WI38 (cell line): ENCODE measurements around the gene SPDYC.
A peak's percentile ranks its signal among the peaks of the same experiment; 100 is the strongest.

Experiments used
- H3K4me3 ChIP-seq: 2 replicates; pipeline ENCODE4 v1.5.1; 2011; ENCODE audit warnings: low read depth, mild to moderate bottlenecking, control low read depth, low read length
- CTCF ChIP-seq: IDR thresholded peaks from 2 replicates; pipeline ENCODE4 v1.5.1; 2012; ENCODE audit warnings: low read depth, mild to moderate bottlenecking, control low read depth, low read length

SPDYC gene

GRCh38 chr11:65170058-65170534 is at the start of gene SPDYC:
TSS of gene SPDYC (plus strand) at chr11:65170233. CDS start at chr11:65171358, 1,125 bp downstream.
- TF ChIP-seq CTCF: no peak
- no peak within 1 kb of the TSS for H3K4me3 ChIP-seq

- no peak for TF ChIP-seq CTCF
- peak overlapping the region; percentile 79 for H3K4me3 ChIP-seq
Observed at GRCh38 chr11:65120831-65121230, 49.2 kb upstream of the SPDYC start.

GRCh38 chr11:65121447-65121864 is 48.6 kb upstream of the SPDYC start:
- no peak for TF ChIP-seq CTCF
- peak overlapping the region; percentile 79 for H3K4me3 ChIP-seq

GRCh38 chr11:65121865-65122696 is 48.0 kb upstream of the SPDYC start, which contains the start of the genes FAU and MRPL49:
TSS of gene FAU (minus strand) at chr11:65122134. CDS start at chr11:65121813, 321 bp downstream.
TSS of gene MRPL49 (plus strand) at chr11:65122321. CDS start at chr11:65122347, 26 bp downstream.
- no peak for TF ChIP-seq CTCF

GRCh38 chr11:65124480-65125196 is 45.4 kb upstream of the SPDYC start:
- no peak overlapping the region for H3K4me3 ChIP-seq
- TF ChIP-seq CTCF: no peak

More at GRCh38 chr11:65121865-65122696, 48.0 kb upstream of the SPDYC start, which contains the start of the genes FAU and MRPL49:
- peak within 1 kb of the TSS; percentile 79 for H3K4me3 ChIP-seq

GRCh38 chr11:65125197-65126056 is 44.6 kb upstream of the SPDYC start:
- H3K4me3 ChIP-seq: no peak overlapping the region
- TF ChIP-seq CTCF: no peak
